Frontal cortex (tissue), 4 donors: ENCODE measurements around the gene FGF6. TPM values are rescaled to one million over a fixed set of nuclear protein-coding genes. Genes with fewer than 3 reads are reported as not detected.

Experiments used
- DNase-seq, 2 donors: peaks; one replicate each; pipeline ENCODE4 v3.0.0; 2012; ENCODE audit warnings: low spot score in 2 of 2
- FAIRE-seq: peaks from 2 replicates; lab custom pipeline; 2012; peaks lifted over from hg19 to GRCh38; lab: Jason Lieb, UNC
- total RNA-seq: library from RNA; depleted of rRNA; stranded (reverse); fragments of >200 nt; gene quantifications from one replicate; pipeline ENCODE4 v1.2.3, GENCODE V29; 2014
- donor health status: control.
- donor health status: control.
- donor health status: control.

The FGF6 gene
- total RNA-seq, 1 donor from 2014 or later = not detected

DNA sequence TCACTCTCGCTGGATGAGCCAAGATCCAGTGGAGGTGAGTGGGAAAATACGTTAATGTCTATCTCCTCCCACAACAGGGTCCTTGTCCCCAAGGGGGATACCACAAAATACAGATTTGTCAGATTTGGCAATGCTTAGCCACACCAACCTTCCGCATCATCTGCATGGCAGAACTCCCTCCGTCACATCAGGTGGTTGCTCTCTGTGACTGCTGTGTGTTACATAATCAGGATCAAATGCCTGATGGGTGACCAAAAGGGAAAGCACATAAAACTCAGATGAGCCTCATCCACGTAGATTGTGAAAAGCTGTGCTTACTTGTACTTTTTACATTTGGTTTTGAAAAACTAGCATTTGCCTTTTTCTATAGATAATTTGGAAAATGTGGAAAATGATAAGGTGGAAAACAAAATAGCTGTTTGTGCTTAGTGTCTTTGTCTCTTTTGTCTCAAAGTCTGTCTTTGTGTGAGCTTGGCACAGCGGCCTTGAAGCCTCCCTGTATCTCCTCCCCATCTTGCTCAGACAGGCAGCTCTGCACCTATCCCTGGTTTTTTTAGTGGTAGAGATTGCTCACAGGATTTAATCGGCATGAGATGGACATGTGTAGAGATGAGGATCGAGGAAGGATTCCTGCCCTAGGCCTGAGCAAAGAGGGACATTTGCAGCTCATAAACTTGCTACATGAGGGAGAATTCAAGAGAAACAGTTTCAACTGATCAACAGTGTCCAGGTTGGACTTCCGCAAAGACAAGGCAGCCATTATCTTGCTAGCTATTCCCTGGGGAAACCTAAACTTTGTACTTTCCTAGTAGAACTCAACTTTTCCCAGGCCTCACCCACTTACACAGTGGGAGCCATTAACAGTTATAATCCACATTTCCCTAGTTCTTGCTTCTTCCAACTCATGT lies 3.6 kb upstream of the FGF6 start:
- DNase-seq = peak in 1 of 2 donors; percentile 4
- no peak for FAIRE-seq

- peak in 1 of 2 donors; percentile 3 for DNase-seq
- FAIRE-seq = no peak
These were observed 2.8 kb upstream of the FGF6 start for GRCh38 chr12:4448371-4448940.

- FAIRE-seq (no peak), DNase-seq (peak in 1 of 2 donors; percentile 3)
These were observed 1.5 kb upstream of the FGF6 start for GRCh38 chr12:4447151-4447550.

DNA sequence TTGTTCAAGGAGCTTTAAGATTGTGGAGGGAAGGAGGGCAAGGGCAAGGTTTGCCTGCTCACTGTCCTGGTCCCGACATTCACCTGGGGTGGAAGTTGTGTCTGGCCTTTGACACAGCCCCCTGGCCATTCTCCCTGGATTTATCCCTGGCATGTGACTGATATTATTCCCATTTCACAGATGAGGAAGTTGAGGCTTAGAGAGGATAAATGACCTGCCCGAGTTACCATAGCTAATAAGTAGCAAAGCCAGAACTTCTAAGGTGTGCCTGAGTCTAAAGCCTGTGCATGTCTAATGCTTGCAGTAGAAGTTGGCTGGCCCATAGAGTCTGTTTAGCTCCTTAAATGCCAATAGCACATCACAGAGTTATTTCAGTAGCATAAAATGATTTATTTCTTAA lies 720 bp upstream of the FGF6 start:
- DNase-seq (peak; percentile 0 to 2), FAIRE-seq (no peak)

GRCh38 chr12:4444031-4444430 lies 1.6 kb downstream of the FGF6 start:
- peak; percentile 0 to 1 for DNase-seq
- no peak for FAIRE-seq

GRCh38 chr12:4443616-4444015 lies 2.0 kb downstream of the FGF6 start:
- FAIRE-seq (no peak), DNase-seq (no peak)

DNA sequence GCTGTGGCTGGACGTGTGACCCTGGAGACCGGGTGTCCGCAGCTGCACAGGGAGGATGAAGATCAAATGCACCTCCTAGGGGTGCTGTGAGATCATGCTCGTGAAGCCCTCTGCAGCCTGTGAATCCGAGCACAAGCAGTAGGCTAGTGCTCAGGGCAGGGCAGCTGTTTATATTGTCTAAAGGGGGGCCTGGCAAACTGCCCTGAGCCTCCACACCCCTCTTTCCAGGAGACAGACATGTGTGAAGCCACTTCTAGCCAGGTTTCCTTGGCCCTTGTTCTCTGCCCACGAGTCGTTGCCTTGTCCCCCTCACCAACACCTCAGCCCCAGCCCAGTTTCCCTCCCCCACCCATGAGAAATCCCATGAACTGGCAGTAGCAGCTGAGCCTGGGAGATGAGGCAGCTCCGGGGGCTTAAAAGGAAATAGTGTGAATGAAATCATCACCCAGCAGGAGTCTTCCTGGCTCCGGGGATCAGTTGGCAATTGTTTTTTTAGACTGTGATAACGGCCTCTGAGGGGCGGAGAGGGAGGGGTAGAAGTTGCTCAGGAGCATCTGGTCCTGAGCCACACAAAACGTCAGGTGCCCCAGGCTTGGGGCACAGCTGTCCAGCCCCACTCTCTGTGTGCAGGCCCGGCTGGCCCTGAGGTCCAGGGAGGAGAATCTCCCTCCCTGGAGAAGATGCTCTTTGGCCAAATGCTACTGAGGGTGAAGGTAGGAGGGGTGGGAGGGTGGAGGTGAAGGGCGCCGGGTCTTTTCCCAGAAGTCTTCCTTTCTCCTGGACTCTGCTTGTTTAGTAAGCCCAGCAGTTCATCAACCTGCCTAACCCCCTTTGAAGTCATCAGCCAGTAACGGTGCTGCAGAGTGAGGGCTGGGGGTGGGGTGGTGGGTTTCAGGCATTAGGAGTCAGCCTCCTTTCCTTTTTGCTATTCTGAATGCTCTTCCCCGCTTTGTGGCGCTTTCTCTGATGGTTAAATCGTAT lies 4.0 kb downstream of the FGF6 start:
- DNase-seq = peak in 1 of 2 donors; percentile 18
- FAIRE-seq = no peak

GRCh38 chr12:4440187-4440941 lies 5.3 kb downstream of the FGF6 start:
- FAIRE-seq (no peak), DNase-seq (no peak)

GRCh38 chr12:4439736-4440135 lies 5.9 kb downstream of the FGF6 start:
- FAIRE-seq (no peak), DNase-seq (no peak)

DNA sequence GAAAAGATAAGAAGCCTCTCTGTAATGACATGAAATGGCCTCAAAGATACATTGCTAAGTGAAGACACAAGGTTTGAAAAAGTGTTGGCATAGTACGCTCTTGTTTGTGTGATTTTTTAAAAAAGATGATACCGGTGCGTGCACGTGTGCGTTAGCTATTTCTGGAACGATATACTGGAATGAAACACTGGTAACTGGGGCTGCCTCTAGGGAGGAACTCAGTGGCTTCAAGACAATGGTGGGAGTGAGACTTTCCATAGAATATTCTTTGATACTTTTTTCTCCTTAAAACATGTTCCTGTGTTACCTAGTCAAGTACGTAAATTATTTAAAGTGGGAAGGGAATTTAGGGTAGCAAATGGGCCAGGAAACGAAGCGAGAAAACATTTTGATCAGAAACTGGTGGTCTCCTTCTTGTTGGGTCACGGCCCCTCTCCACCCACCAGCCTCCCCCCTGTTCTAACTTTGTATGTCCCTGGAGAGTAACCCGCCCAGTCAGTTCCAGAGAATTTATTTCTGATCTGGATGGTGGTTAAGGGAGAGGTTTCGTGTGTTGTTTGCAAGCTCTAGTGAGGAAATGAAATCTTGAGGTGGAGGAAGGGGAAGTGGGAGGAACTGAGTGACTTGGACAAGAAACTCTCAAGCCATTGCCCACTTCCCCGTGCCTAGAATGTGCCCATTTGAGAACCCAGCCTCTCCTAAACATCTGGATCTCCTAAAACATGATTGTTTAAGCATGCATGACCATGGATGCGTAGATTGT lies 6.6 kb downstream of the FGF6 start:
- FAIRE-seq (no peak), DNase-seq (no peak)

DNA sequence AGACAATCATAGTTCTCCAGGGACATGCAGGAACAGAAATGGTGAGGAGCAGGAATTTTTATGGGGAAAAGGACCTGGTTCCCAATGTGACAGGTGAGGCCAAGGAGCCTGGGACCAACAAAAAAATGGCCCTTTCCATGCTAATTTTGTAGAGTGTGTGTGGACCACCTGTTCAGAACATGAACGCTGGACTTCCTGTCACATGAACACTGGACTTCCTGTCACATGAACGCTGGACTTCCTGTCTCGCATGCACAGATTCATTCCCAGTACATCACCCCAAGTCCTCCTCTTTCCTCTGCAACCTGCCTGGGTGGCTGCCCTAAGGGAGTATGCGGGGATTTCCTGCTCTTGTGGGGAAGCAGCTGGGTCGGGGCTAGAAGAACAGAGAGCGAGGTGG lies 10.1 kb downstream of the FGF6 start:
- no peak for DNase-seq
- FAIRE-seq = no peak

DNA sequence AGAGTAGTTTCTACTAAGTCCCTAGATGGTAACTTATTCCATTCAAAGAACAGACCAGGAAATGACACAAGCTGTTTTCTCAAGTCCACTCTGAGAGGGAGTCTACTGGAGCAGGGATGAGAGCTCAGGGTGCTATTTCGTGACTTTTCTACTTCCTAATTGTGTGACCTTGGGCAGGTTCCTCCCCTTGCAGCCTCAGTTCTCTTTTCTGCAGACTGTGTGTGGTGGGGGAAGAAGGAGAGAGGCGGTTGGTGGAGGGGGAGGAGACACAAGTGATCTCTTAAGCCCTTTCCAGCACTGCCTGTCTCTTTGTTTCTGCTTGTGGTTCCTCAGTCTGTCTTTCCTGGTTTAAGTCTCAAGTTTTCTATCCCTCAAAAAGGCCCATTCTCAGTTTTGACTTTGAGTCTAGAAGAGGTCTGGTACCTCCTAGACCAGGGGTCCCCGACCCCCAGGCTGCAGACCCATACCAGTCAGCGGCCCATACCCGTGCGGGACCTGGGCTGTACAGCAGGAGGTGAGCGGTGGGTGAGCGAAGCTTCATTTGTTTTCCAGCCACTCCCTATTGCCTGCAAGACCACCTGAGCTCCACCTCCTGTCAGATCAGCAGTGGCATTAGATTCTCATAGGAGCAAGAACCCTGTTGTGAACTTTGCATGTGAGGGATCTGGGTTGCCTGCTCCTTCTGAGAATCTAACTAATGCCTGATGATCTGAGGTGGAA lies 10.7 kb downstream of the FGF6 start:
- DNase-seq = no peak
- no peak for FAIRE-seq

- DNase-seq (no peak), FAIRE-seq (no peak)
These were observed 11.3 kb downstream of the FGF6 start for GRCh38 chr12:4434301-4434700.

- DNase-seq (no peak), FAIRE-seq (no peak)
These were observed 11.9 kb downstream of the FGF6 start for GRCh38 chr12:4433745-4434058.

DNA sequence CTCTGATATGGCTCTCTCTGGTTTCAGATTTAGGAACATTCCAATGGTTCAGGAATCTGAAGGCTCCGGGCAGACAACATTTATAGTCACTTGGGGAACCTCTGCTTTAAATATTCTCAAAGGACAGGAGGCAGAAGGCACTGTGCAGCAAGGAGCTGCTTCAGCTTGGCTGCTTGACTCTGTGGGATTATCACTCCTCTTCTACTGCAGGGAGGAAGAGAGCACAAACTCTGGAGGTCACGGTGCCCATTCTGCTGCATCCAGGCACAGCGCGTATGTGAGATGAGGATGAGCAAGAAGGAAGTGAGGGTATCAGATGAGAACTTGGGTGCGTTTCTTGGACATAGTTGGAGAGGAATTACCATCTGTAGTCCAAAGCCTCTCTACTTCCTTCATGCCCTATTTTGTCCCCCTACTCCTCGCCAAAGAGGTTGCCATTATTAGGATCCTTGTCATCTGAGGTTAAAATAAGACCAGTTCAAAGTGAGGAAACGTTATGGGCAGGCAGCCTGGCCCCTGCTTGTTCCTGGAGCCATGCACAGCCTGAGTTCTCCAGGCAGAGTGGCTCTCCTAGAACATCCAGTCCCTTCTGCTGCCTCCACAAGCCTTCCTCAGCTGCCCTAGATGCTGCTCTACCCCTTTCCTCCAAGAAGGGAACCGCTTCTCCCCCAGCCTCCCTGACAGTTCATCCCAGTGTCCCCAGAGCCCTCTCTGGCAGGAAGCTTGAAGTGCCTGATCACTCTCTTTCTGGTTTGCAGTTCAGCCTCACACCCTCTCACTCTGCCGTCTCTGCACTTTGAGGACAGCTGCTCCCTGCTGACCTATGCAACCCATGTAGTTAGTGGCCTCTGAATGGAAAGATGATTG lies 12.5 kb downstream of the FGF6 start:
- DNase-seq = no peak

DNA sequence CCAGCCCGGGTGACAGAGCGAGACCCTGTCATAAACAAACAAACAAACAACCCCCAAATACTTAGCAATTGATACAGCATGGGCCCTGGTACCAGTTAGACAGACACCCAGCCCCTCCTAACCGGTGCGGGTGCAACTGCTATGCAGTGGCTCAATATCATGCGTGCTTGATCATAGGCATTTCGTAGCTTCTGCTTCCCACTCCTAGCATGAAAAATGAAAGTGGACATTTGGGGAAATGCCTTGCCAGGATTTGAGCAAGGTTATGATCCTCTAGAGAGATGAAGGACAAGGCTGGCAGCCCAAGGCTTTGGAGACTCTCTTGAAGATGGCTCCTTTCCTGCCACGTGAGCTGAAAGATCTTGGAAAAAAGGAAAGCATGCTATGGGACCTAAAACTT lies 13.7 kb downstream of the FGF6 start:
- DNase-seq = no peak
- FAIRE-seq = no peak

More for the DNA sequence above, 12.5 kb downstream of the FGF6 start:
- FAIRE-seq = no peak

- FAIRE-seq (no peak), DNase-seq (no peak)
These were observed 14.2 kb downstream of the FGF6 start for GRCh38 chr12:4431436-4431835.
